NCI-H510A treated with DMSO at 0.1 percent for 48 hours (cell line): Measurements from ENCODE around the gene ESYT3.
"Not testable (repeated sequence)": the region's sequence is repeated elsewhere in the genome, so short reads cannot be mapped to it uniquely, and the experiment has no call there.

Experiments
- DNase-seq: peaks from one replicate; lab custom pipeline; 2025; lab: John Stamatoyannopoulos, UW

The ESYT3 gene

DNA sequence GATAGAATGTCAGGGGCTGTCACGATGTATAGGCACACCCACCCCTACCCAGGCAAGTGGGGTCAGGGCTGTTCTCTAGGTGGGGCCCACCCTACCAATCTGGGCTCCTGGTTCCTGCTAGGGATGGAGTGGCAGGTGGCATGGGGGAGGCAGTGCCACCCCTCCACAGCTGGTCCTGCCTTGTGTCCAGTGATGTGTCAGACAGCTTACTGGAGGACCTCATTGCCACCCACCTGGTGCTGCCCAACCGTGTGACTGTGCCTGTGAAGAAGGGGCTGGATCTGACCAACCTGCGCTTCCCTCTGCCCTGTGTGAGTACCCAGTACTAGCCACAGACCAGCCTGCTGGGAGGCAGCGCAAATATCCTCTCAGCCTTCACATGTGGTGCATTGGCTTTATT, 27.5 kb downstream of the ESYT3 start:
- no peak for DNase-seq

DNA sequence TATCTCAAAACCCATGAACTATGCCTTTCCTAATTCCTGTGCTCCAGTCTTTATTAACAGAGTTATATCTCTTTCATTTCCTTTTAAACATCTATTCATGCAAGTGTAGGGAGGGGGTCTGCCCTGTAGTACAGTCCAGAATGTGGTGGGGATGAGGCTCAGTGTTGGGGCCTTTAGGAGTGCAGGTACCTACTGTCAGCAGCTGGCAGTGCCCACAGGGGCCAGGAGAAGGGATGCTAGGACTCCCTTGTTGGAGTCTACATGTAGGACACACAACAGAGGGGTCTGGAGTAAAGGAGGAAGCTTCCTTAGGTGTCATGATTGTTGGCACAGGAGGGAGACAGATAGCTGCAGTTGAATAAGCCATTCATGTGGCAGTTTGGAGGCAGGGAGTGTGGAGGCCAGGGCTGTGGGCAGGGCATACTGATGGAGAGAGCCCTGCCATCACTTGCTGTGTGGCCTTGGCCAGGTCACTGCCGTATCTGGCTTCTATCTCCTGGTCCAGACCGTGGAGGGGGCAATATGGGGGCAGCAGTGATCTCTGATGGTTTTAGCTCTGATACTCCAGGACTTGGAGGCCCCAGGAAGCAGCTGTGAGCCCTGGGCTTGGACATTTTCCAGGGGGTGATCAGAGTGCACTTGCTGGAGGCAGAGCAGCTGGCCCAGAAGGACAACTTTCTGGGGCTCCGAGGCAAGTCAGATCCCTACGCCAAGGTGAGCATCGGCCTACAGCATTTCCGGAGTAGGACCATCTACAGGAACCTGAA, 29.5 kb downstream of the ESYT3 start:
- DNase-seq = no peak

DNA sequence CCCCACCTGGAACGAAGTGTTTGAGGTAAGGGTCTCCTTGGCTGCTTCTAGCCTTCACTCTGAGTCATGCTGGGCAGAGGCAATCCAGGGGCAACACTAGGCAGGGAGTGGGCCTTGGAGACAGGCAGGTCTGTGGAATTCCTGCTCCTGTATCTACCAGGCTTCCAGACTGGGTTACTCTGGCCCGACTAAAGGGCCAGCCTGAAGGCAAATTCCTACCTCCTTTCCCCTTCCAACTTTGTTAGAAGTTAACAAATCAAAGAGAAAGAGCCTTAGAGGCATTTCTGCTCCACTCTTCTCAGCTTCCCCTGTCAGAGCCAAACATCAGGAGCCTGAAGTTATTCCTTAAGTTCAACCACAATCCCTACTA, 30.1 kb downstream of the ESYT3 start:
- no peak for DNase-seq

DNA sequence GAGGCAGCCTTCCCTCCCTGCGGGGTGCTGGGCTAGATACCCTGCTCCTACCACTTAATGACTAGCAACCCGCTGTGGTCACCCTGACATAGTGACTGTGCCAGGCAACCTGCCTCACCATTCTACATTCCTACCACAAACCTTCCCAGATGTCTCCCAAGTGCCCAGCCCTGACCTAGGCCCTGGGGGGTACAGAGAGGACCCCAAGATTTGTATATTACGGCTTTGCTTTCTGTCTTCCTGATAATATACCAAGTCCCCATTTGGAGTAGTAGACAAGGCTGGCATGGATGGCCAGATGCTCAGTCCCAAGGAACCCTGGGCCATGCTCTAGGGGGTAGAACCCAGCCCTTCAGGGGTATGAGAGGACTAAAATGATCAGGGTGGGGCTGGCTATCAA, 31.0 kb downstream of the ESYT3 start:
- no peak for DNase-seq

DNA sequence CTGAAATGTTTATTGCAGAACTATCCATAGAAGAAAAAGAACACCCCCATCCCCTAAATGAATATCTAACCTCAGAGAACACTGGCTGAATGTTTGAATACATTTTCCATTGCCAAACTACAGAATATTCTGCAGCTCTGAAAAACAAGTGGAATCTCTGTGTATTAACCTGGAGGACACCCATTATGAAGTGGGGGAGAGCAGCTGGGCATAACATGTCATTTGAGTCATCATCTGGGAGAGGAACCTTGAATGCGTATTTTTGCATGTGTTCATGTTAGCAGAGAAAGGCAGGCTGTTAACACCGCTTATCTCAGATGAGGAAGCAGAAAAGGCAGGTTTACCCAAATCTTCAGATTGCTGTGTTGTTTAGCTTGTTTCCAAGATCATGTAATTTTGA, 31.5 kb downstream of the ESYT3 start:
- no peak for DNase-seq

DNA sequence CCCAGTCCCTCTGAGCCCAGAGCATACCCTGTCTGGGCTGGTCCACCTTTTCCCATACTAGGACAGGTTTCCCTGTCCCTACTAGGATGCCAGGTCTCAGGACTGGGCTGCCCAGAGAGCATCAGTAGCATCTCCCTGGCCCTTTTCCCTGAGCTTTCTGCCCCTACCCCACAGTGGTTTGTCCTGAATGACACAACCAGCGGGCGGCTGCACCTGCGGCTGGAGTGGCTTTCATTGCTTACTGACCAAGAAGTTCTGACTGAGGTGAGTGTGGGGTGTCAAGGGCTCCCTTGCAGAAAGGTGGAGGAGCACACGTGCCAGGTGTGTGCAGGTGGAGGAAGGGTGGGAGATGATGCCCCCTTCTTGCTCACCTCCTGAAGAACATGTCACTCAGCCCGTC, 33.5 kb downstream of the ESYT3 start:
- no peak for DNase-seq

DNA sequence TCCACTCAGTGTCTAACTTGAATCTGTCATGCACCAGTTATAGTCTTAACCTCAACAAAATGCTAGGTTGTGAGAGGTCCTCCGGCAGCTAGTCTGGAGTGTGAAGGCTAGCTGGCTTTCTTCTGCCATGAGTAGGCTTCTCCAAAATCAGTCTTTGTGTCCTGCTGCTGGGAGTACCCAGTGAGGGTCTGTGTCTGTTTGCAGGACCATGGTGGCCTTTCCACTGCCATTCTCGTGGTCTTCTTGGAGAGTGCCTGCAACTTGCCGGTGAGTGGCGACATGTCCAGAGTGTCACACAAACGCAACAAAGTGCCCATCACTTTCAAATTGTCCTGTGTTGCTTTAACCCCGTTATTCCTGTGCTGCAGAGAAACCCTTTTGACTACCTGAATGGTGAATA, 34.0 kb downstream of the ESYT3 start:
- DNase-seq = no peak

DNA sequence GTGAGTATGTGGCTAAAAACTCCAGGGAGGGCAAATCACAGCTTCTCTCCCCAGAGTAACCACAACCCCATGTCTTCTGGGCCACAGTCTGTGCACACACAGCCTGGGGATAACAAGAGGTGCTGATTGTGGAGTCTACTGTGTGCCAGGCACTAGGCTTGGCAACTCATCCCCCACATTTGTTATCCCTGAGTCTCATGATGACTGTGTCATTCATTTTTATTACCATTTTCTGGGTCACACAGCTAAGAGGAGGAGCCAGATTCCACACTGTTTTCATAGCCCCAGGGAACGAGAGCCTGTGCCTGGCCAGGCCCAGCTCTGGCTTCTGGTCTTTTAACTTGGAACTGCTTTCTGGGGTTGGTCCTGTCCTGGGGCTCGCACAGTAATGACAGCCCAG, 34.5 kb downstream of the ESYT3 start:
- no peak for DNase-seq

DNA sequence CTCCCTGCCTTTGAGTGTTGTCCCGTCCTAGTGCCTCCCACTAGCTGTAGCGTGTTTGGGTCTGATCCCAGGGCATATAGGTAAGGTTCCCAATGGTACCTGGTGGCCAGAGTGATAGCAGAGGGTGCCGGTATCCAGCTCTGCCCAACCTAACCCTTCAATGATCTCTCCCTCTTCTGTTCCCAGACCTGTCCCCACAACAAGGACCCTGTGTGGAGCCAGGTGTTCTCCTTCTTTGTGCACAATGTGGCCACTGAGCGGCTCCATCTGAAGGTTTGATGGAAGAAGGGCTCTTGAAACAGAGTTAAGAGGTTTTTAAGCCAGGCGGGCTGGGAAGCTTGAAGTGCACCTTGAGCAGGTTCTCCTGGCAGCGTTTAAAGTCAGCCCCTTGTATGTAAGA, 35.5 kb downstream of the ESYT3 start:
- DNase-seq = peak; percentile 39

DNA sequence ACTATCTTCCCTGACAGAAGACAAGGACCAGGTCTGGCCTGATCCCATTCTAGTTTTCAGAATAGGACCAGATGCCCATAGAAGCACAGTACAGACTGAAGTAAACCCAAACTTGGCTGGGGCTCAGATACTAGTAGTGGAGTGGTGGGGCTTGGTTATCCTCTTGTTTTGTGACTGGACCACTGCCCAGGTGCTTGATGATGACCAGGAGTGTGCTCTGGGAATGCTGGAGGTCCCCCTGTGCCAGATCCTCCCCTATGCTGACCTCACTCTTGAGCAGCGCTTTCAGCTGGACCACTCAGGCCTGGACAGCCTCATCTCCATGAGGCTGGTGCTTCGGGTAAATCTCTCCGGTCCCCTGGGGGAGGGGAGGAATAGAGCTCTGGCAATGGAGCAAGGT, 36.3 kb downstream of the ESYT3 start:
- no peak for DNase-seq

DNA sequence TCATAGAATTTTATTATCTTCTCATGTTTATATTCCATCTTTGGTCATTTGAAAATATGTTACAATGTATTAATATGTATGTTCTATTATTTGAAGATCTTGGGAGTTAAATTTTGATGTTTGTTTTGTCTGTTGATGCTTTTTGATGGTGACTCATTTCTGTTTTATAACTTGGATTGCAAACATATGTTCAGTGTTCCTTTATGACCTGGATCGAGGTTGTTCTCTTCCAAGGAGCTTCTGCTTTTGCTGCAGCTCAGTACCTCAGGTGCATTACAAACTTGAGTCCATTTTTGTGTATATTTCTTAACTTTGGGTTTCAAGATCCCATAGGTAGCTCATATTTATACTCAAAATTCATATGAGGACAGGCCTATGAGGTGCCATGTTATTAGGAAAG, 37.1 kb downstream of the ESYT3 start:
- DNase-seq = no peak

DNA sequence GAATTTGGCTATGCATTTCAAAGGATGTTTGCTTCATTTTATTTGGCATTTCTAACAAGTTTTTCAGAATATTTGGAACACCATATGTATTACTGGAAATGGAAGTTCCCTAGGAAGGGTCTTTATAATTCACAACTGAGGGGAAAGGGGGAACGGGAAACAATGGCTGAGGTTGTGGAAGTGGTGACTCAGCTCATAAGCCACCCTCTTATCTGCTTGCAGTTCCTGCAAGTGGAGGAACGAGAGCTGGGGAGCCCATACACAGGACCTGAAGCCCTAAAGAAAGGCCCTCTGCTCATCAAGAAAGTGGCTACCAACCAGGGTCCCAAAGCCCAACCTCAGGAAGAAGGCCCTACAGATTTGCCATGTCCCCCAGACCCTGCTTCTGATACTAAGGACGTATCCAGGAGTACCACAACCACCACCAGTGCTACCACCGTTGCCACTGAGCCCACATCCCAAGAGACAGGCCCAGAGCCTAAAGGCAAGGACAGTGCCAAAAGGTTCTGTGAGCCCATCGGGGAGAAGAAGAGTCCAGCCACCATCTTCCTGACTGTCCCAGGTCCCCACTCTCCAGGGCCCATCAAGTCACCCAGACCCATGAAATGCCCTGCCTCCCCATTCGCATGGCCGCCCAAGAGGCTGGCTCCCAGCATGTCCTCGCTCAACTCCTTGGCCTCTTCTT, 37.9 kb downstream of the ESYT3 start:
- no peak for DNase-seq

DNA sequence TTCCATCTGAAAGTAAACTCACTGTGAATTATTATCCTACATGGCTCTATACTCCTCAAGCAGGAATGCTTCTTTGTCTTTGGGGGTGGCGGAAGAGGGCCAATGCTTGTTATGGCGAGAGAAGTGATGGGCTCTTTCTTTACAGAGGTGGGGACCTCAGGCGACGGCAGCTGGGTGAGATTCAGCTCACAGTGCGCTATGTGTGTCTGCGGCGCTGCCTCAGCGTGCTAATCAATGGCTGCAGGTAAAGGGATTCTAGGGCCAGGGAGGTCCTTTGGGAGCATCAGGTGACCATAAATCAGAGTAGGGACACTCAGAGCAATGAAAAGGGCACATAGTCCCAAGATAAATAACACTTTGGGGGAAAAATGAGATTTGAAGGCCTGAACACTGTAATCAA, 39.0 kb downstream of the ESYT3 start:
- no peak for DNase-seq

DNA sequence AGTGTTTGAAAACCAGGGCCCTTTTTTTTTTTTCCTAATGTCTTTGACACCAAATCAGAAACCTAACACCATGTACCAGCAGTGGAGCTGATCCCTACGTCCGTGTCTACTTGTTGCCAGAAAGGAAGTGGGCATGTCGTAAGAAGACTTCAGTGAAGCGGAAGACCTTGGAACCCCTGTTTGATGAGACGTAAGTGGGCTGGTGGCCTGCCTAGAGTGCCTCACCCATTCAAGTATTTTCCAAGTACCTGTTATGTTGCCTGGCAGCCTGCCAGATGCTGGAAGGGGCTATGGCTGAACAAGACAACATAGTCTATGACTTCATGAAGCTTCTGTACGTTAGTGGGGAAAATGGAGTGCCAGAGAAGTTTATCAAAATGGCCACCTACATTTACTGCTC, 39.7 kb downstream of the ESYT3 start:
- DNase-seq = peak; percentile 43

DNA sequence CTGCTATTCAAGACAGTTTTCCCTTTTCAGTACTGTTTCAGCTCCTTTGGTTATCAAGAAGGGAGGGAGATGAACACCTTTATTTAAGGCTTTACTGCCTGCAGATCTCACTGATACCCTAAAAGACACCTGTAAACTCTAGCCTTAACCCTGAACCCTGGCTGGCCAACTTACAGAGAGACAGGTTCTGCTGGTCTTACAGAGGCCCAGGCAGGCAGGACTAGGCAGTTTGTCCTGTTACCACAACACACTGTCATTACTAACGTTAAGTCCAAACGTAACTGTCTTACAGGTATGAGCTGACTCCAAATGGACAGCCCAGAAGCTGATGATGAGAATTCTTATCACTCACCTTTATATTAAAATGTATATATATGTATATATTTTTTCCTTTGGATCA, 42.1 kb downstream of the ESYT3 start:
- DNase-seq = no peak

DNA sequence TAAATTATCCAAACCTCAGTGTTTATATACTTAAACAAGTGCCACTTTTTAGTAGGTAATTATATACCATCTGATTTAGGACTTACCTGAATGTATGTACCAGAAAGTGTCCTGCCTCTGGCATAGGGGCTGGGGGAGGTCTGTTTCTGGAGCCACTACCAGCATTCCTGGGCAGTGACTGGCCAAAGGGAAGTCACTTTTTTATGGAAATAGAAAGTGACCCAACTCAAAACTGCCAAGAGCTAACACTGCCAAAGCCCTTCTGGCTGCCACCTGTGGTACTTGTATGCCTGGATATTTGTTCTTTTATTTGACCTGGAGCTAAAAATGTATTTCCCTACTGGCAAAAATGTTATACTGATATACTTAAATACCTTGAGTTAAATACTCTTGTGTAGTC, 42.7 kb downstream of the ESYT3 start:
- no peak for DNase-seq

DNA sequence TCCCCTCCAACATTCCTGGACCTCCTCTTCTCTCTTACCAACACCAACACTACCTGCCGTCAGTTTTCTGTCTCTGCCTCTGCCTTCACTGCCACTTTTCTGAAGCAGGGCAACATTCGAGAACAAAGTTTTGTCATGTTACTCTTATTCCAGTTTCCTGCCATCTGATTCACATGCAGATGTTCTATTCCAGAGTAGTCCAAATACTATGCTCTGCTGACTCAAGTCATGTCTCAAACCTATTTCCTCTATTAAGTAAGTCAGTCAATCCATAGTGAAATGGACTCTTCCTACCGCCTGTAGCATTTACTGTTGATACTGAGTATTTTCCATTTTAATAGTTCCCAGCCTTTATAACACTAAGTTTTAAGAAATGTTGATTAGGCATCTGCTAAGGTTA, 43.4 kb downstream of the ESYT3 start:
- no peak for DNase-seq

DNA sequence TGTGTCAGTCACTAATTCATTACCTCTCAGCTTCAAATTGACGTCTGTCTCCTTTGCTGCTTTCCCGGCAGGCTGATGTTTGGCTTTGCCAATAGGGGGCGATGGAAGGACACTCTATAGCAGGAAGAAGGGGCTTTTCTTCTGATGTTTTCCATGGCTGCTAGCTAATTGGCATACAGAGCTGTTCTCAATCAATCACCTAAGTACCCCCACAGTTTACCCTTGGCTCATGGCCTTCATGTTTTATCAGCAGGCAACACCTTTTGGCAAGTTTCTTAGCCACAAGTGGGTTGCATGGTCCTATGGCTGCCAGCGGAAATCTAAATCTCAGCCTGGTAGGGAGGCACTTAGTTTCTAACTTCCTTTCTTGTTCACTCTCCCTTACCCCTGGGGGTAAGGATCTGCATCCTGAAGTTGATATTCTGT, 45.0 kb downstream of the ESYT3 start:
- DNase-seq = peak; percentile 22

DNA sequence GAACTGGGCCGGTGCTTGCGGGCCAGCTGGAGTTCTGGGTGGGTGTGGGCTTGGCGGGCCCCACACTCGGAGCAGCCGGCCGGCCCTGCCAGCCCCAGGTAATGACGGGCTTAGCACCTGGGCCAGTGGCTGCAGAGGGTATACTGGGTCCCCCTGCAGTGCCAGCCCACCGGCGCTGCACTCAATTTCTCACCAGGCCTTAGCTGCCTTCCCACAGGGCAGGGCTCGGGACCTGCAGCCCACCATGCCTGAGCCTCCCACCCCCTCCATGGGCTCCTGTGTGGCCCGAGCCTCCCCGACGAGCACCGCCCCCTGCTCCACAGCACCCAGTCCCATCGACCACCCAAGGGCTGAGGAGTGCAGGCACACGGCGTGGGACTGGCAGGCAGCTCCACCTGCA, 50.3 kb downstream of the ESYT3 start:
- DNase-seq = not testable (repeated sequence)

DNA sequence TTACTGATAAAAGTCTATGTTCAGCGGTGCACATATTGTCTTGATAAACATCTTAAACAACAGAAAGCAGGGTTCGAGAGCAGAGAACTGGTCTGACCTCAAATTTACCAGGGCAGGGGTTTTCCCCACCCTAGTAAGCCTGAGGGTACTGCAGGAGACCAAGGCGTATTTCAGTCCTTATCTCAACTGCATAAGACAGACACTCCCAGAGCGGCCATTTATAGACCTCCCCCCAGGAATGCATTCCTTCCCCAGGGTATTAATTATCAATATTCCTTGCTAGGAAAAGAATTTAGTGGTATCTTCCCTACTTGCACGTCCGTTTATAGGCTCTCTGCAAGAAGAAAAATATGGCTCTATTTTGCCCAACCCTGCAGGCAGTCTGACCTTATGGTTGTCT, 52.2 kb downstream of the ESYT3 start:
- DNase-seq = not testable (repeated sequence)

DNA sequence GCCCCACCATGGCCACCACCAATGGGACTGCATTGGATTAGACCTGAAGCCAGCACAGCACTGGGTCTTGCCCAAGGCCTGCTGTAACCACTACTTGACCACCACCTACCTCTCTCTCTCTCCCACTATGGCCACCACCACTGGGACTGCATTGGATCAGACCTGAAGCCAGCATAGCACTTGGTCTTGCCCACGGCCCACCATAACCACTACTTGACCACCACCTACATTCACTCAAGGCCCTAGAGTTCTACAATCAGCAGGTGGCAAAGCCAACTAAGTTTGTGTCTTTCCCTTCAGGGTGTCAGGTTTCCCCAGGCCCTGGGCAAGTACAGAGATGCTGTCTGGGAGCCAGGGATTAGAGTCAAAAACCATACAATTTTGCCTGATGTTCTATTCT, 57.6 kb downstream of the ESYT3 start:
- no peak for DNase-seq

DNA sequence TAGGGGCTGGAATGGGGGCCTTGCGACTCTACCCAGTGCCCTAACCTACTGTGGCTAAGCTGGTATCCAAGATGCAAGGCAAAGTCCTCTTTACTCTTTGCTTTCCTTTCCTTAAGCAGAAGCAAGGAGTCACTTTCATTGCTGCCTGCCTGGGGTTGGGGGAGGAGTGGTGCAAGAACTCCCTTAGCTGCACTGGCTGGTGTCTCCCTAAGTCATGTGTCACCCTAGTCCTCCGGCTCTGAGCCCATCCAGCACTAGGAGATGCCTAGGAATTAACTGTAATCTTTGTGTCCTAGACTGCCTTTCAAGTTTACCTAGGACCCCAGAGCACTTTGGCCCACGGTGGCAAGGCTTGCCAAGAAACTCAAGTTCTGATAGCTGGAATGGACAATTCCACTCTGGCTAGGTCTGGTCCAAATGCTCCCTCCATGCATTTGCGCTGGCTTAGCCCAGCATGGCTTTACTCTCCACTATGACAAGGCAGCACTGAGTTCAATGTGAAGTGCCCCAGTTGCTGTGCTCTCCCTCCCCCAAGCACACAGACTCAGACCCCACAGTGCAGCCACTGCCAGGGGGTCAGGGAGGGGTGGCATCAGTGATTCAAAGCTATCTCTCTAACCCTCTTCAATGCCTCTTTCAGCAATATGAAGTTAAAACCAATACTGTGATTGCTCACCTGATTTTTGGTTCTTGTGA, 58.7 kb downstream of the ESYT3 start:
- DNase-seq = no peak
